Measurements from ENCODE around the gene DNAJC19. TPM values are rescaled to one million over a fixed set of nuclear protein-coding genes. Genes with fewer than 3 reads are reported as not detected.
"Not testable (repeated sequence)": the region's sequence is repeated elsewhere in the genome, so short reads cannot be mapped to it uniquely, and the experiment has no call there.

Gene DNAJC19
- polyA plus RNA-seq, 1 experiment, result 41.0 TPM

DNA sequence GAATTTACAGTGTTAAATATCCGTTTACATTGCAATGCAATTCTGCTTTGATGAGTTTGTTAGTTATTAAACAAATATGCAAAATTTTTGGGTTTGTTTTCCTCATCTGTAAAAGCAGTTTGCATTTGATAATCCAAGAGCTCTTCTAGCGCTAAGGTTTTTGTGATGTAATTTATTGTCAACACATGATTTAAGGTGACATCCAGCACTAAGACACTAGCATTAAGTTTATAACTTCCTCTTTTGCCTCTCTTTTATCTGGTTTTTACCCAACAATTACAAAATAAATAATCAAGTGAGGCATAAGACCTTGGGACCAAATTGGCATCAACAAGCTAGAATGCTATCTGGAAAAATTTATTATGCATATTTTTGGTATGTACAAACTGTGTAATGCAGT is 969 bp upstream of the DNAJC19 start:
- ChIA-PET POLR2A (no interaction called here), CTCF (no interaction called here)
- Histone ChIP-seq H3K27ac (ENCODE audit: low read depth, low read length) (no peak overlapping the region), H3K27me3 (ENCODE audit: control insufficient read depth, insufficient read depth, low read length) (no peaks in the 10 kb centered on the region), H3K9me3 (ENCODE audit: control insufficient read depth, insufficient read depth, low read length) (no peaks in the 10 kb centered on the region), H3K4me3 (ENCODE audit: low read depth, low read length) (peak overlapping the region; percentile 85)
- no peak for DNase-seq (ENCODE audit: low read depth, low spot score)
- TF ChIP-seq, protein P1, sequence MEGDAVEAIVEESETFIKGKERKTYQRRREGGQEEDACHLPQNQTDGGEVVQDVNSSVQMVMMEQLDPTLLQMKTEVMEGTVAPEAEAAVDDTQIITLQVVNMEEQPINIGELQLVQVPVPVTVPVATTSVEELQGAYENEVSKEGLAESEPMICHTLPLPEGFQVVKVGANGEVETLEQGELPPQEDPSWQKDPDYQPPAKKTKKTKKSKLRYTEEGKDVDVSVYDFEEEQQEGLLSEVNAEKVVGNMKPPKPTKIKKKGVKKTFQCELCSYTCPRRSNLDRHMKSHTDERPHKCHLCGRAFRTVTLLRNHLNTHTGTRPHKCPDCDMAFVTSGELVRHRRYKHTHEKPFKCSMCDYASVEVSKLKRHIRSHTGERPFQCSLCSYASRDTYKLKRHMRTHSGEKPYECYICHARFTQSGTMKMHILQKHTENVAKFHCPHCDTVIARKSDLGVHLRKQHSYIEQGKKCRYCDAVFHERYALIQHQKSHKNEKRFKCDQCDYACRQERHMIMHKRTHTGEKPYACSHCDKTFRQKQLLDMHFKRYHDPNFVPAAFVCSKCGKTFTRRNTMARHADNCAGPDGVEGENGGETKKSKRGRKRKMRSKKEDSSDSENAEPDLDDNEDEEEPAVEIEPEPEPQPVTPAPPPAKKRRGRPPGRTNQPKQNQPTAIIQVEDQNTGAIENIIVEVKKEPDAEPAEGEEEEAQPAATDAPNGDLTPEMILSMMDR (IDR thresholded peaks at IDR 0.05; ENCODE audit: low read depth, low read length), result no peak

DNA sequence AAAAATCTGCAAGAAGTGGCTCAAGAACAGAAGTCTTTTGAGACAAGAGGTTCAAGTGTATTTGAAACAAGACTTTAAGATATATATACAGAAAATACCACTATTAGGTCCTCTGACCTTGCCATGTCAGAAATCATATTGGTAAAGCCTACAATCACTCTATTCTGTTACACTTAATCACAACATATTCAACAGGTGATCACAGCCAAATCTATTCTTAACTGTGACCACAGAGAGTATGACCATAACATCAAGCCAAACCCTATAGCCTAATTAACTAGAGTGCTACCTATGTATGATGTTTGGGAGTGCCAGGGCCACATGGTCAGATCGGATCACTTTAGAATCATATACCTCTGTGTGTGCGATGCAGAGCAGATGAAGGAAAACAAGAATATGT is 2.2 kb downstream of the DNAJC19 start:
- Histone ChIP-seq H3K27me3 (ENCODE audit: control insufficient read depth, insufficient read depth, low read length) (no peaks in the 10 kb centered on the region), H3K4me3 (ENCODE audit: low read depth, low read length) (no peak overlapping the region), H3K27ac (ENCODE audit: low read depth, low read length) (no peak overlapping the region), H3K9me3 (ENCODE audit: control insufficient read depth, insufficient read depth, low read length) (no peaks in the 10 kb centered on the region)
- POLR2A ChIA-PET, result no interaction called here
- no peak for DNase-seq (ENCODE audit: low read depth, low spot score)
- CTCF ChIA-PET, result no interaction called here
- TF ChIP-seq, protein P1 (IDR thresholded peaks at IDR 0.05; ENCODE audit: low read depth, low read length), result no peak

DNA sequence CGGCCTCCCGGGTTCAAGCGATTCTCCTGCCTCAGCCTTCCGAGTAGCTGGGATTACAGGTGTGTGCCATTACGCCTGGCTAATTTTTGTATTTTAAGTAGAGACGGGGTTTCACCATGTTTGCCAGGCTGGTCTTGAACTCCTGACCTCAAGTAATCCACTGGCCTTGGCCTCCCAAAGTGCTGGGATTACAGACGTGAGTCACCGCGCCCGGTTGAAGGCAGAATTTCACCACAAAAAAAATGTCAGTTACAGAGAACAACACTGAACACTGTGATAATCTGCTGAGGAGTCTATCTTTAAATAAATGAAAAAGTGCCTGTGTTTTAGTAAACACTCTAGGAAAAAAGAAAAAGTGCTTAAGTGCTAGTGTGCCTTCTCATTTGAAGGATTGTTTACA is 3.2 kb downstream of the DNAJC19 start:
- H3K27ac ChIP-seq (ENCODE audit: low read depth, low read length); POLR2A ChIA-PET; H3K27me3 ChIP-seq (ENCODE audit: control insufficient read depth, insufficient read depth, low read length); DNase-seq (ENCODE audit: low read depth, low spot score); H3K9me3 ChIP-seq (ENCODE audit: control insufficient read depth, insufficient read depth, low read length); CTCF ChIA-PET; H3K4me3 ChIP-seq (ENCODE audit: low read depth, low read length): not testable (repeated sequence)

DNA sequence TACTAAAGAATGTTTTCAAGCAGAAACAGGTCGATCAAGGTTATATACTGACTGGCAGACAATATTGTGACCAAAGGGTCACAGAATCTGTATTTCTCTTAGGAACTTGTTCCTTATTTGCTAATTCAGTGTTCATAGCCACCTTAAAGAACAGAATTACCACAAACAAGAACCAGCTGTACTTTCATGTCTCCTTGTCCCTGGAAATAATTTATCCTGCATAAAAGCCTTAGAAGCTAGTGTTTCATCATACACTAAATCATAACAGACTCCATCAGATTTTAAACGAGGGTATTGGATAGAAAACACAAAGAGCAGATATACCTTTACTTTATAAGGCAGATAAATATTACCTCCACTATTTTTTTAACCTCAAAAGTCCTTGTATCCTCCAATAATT is 6.4 kb downstream of the DNAJC19 start:
- TF ChIP-seq, protein P1 (IDR thresholded peaks at IDR 0.05; ENCODE audit: low read depth, low read length), result no peak
- CTCF ChIA-PET, result no interaction called here
- POLR2A ChIA-PET, result no interaction called here

GRCh38 chr3:180981912-180982311 is 7.6 kb downstream of the DNAJC19 start:
- DNase-seq (ENCODE audit: low read depth, low spot score), result no peak
- POLR2A ChIA-PET, result no interaction called here
- Histone ChIP-seq H3K27ac (ENCODE audit: low read depth, low read length) (no peak overlapping the region), H3K27me3 (ENCODE audit: control insufficient read depth, insufficient read depth, low read length) (no peaks in the 10 kb centered on the region), H3K9me3 (ENCODE audit: control insufficient read depth, insufficient read depth, low read length) (no peaks in the 10 kb centered on the region), H3K4me3 (ENCODE audit: low read depth, low read length) (no peak overlapping the region)
- TF ChIP-seq, protein P1 (IDR thresholded peaks at IDR 0.05; ENCODE audit: low read depth, low read length), result no peak
- CTCF ChIA-PET, result no interaction called here

More for the DNA sequence above, 6.4 kb downstream of the DNAJC19 start:
- no peaks in the 10 kb centered on the region for H3K27me3 ChIP-seq (ENCODE audit: control insufficient read depth, insufficient read depth, low read length)
- H3K27ac ChIP-seq (ENCODE audit: low read depth, low read length), result no peak overlapping the region
- no peak overlapping the region for H3K4me3 ChIP-seq (ENCODE audit: low read depth, low read length)
- no peaks in the 10 kb centered on the region for H3K9me3 ChIP-seq (ENCODE audit: control insufficient read depth, insufficient read depth, low read length)
- no peak for DNase-seq (ENCODE audit: low read depth, low spot score)

DNA sequence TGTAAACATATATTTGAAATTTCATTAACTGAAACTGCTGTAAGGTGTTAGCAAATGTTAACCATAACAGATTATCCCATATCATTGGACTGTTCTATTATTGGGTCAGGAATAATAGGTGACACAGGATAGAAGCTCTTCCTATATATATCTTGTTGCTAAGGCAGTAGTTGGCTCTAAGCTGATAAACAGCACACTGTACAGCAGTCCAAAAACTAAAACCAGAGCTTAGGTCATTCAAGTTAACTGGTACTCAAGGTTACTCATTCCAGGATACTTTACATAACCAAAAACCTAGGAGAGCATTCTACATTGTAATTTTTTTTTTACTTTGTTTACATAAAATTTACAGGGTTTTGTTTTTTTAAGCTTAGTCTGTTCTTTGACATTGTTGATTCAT is 8.9 kb downstream of the DNAJC19 start:
- H3K9me3 ChIP-seq (ENCODE audit: control insufficient read depth, insufficient read depth, low read length), result no peaks in the 10 kb centered on the region
- no peak overlapping the region for H3K27ac ChIP-seq (ENCODE audit: low read depth, low read length)
- H3K27me3 ChIP-seq (ENCODE audit: control insufficient read depth, insufficient read depth, low read length), result no peaks in the 10 kb centered on the region
- no peak overlapping the region for H3K4me3 ChIP-seq (ENCODE audit: low read depth, low read length)
- peak; percentile 8 for DNase-seq (ENCODE audit: low read depth, low spot score)
- ChIA-PET POLR2A (interaction anchor here (1.2 kb wide), 1 partner anchor 9 kb away, joined by 7 read pairs; the partner anchor contains the start of gene DNAJC19), CTCF (interaction anchor here (2.0 kb wide), 1 partner anchor 178 kb away, joined by 4 read pairs; no protein-coding TSS in a partner anchor)
- TF ChIP-seq, protein P1 (IDR thresholded peaks at IDR 0.05; ENCODE audit: low read depth, low read length), result no peak

All from AG04450 (cell line).